ENCODE data around the gene CDH4. TPM values are rescaled to one million over a fixed set of nuclear protein-coding genes. Genes with fewer than 3 reads are reported as not detected.

Gene CDH4
- total RNA-seq, 1 experiment from 2014 or later = not detected

- Histone ChIP-seq H3K27me3 (ENCODE audit: control insufficient read depth, insufficient read depth, low read length) (no peaks in the 10 kb centered on the region; the same call in 1 of the 2 replicates), H3K9me3 (ENCODE audit: control insufficient read depth, insufficient read depth, low read depth, low read length) (no peaks in the 10 kb centered on the region), H3K36me3 (ENCODE audit: control insufficient read depth, insufficient read depth, low read length) (no peaks in the 10 kb centered on the region), H3K4me1 (ENCODE audit: control insufficient read depth, insufficient read depth, low read length) (no peaks in the 10 kb centered on the region), H3K27ac (ENCODE audit: low read length) (no peak overlapping the region), H3K4me3 (ENCODE audit: low read depth in 2 of 2, low read length in 2 of 2) (no peak overlapping the region)
- intact Hi-C loops (cut with micrococcal nuclease; ENCODE audit: unreplicated experiment) (no loop called here), in situ Hi-C loops (cut with HindIII; ENCODE audit: low pct_unique_long_range_greater_than_20kb, low sequenced_read_pairs) (no loop called here)
- no peak for TF ChIP-seq REST (IDR thresholded peaks at IDR 0.05; ENCODE audit: insufficient read depth in 1 of 2, low read depth in 2 of 2, low read length in 1 of 2)
- no peak for TF ChIP-seq POLR2AphosphoS5 (IDR thresholded peaks at IDR 0.05; ENCODE audit: low read depth, low read length)
- TF ChIP-seq TCF7L2 (IDR thresholded peaks at IDR 0.05; ENCODE audit: low read depth, low read length) = no peak
- no peak for TF ChIP-seq CTCF (IDR thresholded peaks at IDR 0.05)
- TF ChIP-seq SIN3A (IDR thresholded peaks at IDR 0.05; ENCODE audit: borderline replicate concordance, insufficient read depth, low read depth, low read length) = no peak
- ATAC-seq (no peak), DNase-seq (ENCODE audit: low read depth, low spot score) (no peak)
- BruUV-seq (replicated peaks) = no TSS peak
- POLR2A ChIA-PET = no interaction called here
- CTCF ChIA-PET = no interaction called here
These were observed 27.6 kb downstream of the CDH4 start for GRCh38 chr20:61279621-61280150.

GRCh38 chr20:61280217-61280980, 28.3 kb downstream of the CDH4 start:
- Histone ChIP-seq H3K9me3 (ENCODE audit: control insufficient read depth, insufficient read depth, low read depth, low read length) (no peaks in the 10 kb centered on the region), H3K36me3 (ENCODE audit: control insufficient read depth, insufficient read depth, low read length) (no peaks in the 10 kb centered on the region), H3K4me1 (ENCODE audit: control insufficient read depth, insufficient read depth, low read length) (no peaks in the 10 kb centered on the region), H3K27me3 (ENCODE audit: control insufficient read depth, insufficient read depth, low read length) (no peaks in the 10 kb centered on the region; the same call in 1 of the 2 replicates), H3K27ac (ENCODE audit: low read length) (no peak overlapping the region), H3K4me3 (ENCODE audit: low read depth in 2 of 2, low read length in 2 of 2) (no peak overlapping the region)
- no peak for TF ChIP-seq TCF7L2 (IDR thresholded peaks at IDR 0.05; ENCODE audit: low read depth, low read length)
- TF ChIP-seq REST (IDR thresholded peaks at IDR 0.05; ENCODE audit: insufficient read depth in 1 of 2, low read depth in 2 of 2, low read length in 1 of 2) = no peak
- no peak for TF ChIP-seq POLR2AphosphoS5 (IDR thresholded peaks at IDR 0.05; ENCODE audit: low read depth, low read length)
- TF ChIP-seq CTCF (IDR thresholded peaks at IDR 0.05) = no peak
- no peak for TF ChIP-seq SIN3A (IDR thresholded peaks at IDR 0.05; ENCODE audit: borderline replicate concordance, insufficient read depth, low read depth, low read length)
- DNase-seq (ENCODE audit: low read depth, low spot score) (no peak), ATAC-seq (no peak)
- ChIA-PET POLR2A (no interaction called here), CTCF (no interaction called here)
- no TSS peak for BruUV-seq (replicated peaks)
- in situ Hi-C loops (cut with HindIII; ENCODE audit: low pct_unique_long_range_greater_than_20kb, low sequenced_read_pairs) = no loop called here
- intact Hi-C loops (cut with micrococcal nuclease; ENCODE audit: unreplicated experiment) = no loop called here
